WTC11 (cell line): Measurements from ENCODE around the gene DMXL1. TPM values are rescaled to one million over a fixed set of nuclear protein-coding genes. Genes with fewer than 3 reads are reported as not detected.

Source experiments
- ATAC-seq: fragments of 200-7000 bp; cut with Tn5 transposase; 2 replicates; pipeline ENCODE4 v1.10.0; 2021; ENCODE audit warnings: mild to moderate bottlenecking, moderate library complexity
- CTCF ChIA-PET: fragments of 300-600 bp; sonication (Branson Sonifier 250); formaldehyde crosslinking; loops from one replicate; lab custom pipeline; 2021; ENCODE audit warnings: antibody characterized with exemption; lab: Charles Lee
- POLR2A ChIA-PET: fragments of 350-600 bp; sonication (Branson Sonifier 250); formaldehyde crosslinking; loops from one replicate; lab custom pipeline; 2021; ENCODE audit warnings: antibody characterized with exemption; lab: Charles Lee
- DNase-seq: peaks from one replicate; pipeline ENCODE4 v3.0.0; 2021; ENCODE audit warnings: low spot score
- H3K27ac Mint-ChIP-seq: 2 replicates; pipeline ENCODE4 v1.8.0; 2021; ENCODE audit warnings: mixed read lengths
- H3K27me3 Mint-ChIP-seq: 2 replicates; pipeline ENCODE4 v1.8.0; 2021; ENCODE audit warnings: low read depth, mild to moderate bottlenecking, moderate library complexity, mixed read lengths
- H3K36me3 Mint-ChIP-seq: 2 replicates; pipeline ENCODE4 v1.8.0; 2021; ENCODE audit warnings: mixed read lengths
- H3K4me1 Mint-ChIP-seq: 2 replicates; pipeline ENCODE4 v1.8.0; 2022; ENCODE audit warnings: mixed read lengths
- H3K4me3 Mint-ChIP-seq: 2 replicates; pipeline ENCODE4 v1.8.0; 2021; ENCODE audit warnings: mild to moderate bottlenecking, moderate library complexity, mixed read lengths
- H3K9me3 Mint-ChIP-seq: 2 replicates; pipeline ENCODE4 v1.8.0; 2021; ENCODE audit warnings: mixed read lengths
- CBFB ChIP-seq: sonication (generic); formaldehyde crosslinking; IDR thresholded peaks from 2 replicates; pipeline ENCODE4 v1.8.1; 2022; ENCODE audit warnings: mild to moderate bottlenecking, low read depth, missing genetic modification reagents
- ESRRA ChIP-seq: sonication (generic); formaldehyde crosslinking; IDR thresholded peaks from 2 replicates; pipeline ENCODE4 v1.8.1; 2022; ENCODE audit warnings: mild to moderate bottlenecking, missing genetic modification reagents, borderline replicate concordance
- ETV6 ChIP-seq: sonication (generic); formaldehyde crosslinking; IDR thresholded peaks from 2 replicates; pipeline ENCODE4 v1.8.1; 2022; ENCODE audit warnings: mild to moderate bottlenecking, missing genetic modification reagents
- FOXP1 ChIP-seq: sonication (generic); formaldehyde crosslinking; IDR thresholded peaks from 2 replicates; pipeline ENCODE4 v1.8.0; 2022; ENCODE audit warnings: missing genetic modification reagents, mild to moderate bottlenecking, moderate library complexity, borderline replicate concordance
- JUN ChIP-seq: sonication (generic); formaldehyde crosslinking; IDR thresholded peaks from 2 replicates; pipeline ENCODE4 v1.8.0; 2023; ENCODE audit warnings: mild to moderate bottlenecking, missing genetic modification reagents
- MXD4 ChIP-seq: fragments of 250-450 bp; sonication (Bioruptor Pico); IDR thresholded peaks from 2 replicates; pipeline ENCODE4 v1.8.0; 2021; ENCODE audit warnings: mild to moderate bottlenecking, moderate library complexity, borderline replicate concordance
- NFE2L1 ChIP-seq: sonication (generic); formaldehyde crosslinking; IDR thresholded peaks from 2 replicates; pipeline ENCODE4 v1.8.1; 2023; ENCODE audit warnings: missing genetic modification reagents
- OVOL2 ChIP-seq: fragments of 250-450 bp; sonication (Bioruptor Pico); IDR thresholded peaks from 2 replicates; pipeline ENCODE4 v1.9.0; 2021; ENCODE audit warnings: mild to moderate bottlenecking, borderline replicate concordance
- TP53 ChIP-seq: sonication (generic); formaldehyde crosslinking; IDR thresholded peaks from 2 replicates; pipeline ENCODE4 v1.8.1; 2023; ENCODE audit warnings: mild to moderate bottlenecking, missing genetic modification reagents
- ZBTB21 ChIP-seq: sonication (generic); formaldehyde crosslinking; IDR thresholded peaks from 2 replicates; pipeline ENCODE4 v1.8.1; 2023; ENCODE audit warnings: mild to moderate bottlenecking, missing genetic modification reagents, borderline replicate concordance
- ZNF138 ChIP-seq: sonication (generic); formaldehyde crosslinking; conservative IDR thresholded peaks from 2 replicates; pipeline ENCODE4 v1.8.1; 2022; ENCODE audit warnings: mild to moderate bottlenecking, moderate library complexity, missing genetic modification reagents
- ZNF219 ChIP-seq: sonication (generic); formaldehyde crosslinking; IDR thresholded peaks from 2 replicates; pipeline ENCODE4 v1.8.0; 2023; ENCODE audit warnings: missing genetic modification reagents, mild to moderate bottlenecking, borderline replicate concordance
- total RNA-seq: library from RNA; stranded (reverse); gene quantifications from 3 replicates; pipeline ENCODE4 v1.2.3, GENCODE V29; 2021
- TF ChIP-seq, protein P1 (sequence below): sonication (generic); formaldehyde crosslinking; IDR thresholded peaks from 2 replicates; pipeline ENCODE4 v1.8.1; 2023; ENCODE audit warnings: mild to moderate bottlenecking, missing genetic modification reagents, moderate library complexity
- TF ChIP-seq, protein P2 (sequence below): sonication (generic); formaldehyde crosslinking; IDR thresholded peaks from 2 replicates; pipeline ENCODE4 v1.8.1; 2022; ENCODE audit warnings: missing genetic modification reagents, borderline replicate concordance
- TF ChIP-seq, protein P3 (sequence below): sonication (generic); formaldehyde crosslinking; IDR thresholded peaks from 2 replicates; pipeline ENCODE4 v1.8.0; 2022; ENCODE audit warnings: mild to moderate bottlenecking, missing genetic modification reagents
- TF ChIP-seq, protein P4 (sequence below): sonication (generic); formaldehyde crosslinking; IDR thresholded peaks from 2 replicates; pipeline ENCODE4 v1.8.1; 2022; ENCODE audit warnings: mild to moderate bottlenecking, moderate library complexity, missing genetic modification reagents
- TF ChIP-seq, protein P5 (sequence below): sonication (generic); formaldehyde crosslinking; IDR thresholded peaks from 2 replicates; pipeline ENCODE4 v1.8.0; 2022; ENCODE audit warnings: mild to moderate bottlenecking, missing genetic modification reagents
- TF ChIP-seq, protein P6 (sequence below): fragments of 250-450 bp; sonication (Bioruptor Pico); IDR thresholded peaks from 2 replicates; pipeline ENCODE4 v2.1.2; 2022; ENCODE audit warnings: mild to moderate bottlenecking, moderate library complexity
- TF ChIP-seq, protein P7 (sequence below): sonication (generic); formaldehyde crosslinking; IDR thresholded peaks from 2 replicates; pipeline ENCODE4 v1.8.1; 2023; ENCODE audit warnings: mild to moderate bottlenecking, missing genetic modification reagents
- TF ChIP-seq, protein P8 (sequence below): sonication (generic); formaldehyde crosslinking; IDR thresholded peaks from 2 replicates; pipeline ENCODE4 v1.8.0; 2022; ENCODE audit warnings: mild to moderate bottlenecking, missing genetic modification reagents

Gene DMXL1
- total RNA-seq, 1 experiment from 2014 or later, result 43.7 TPM

DNA sequence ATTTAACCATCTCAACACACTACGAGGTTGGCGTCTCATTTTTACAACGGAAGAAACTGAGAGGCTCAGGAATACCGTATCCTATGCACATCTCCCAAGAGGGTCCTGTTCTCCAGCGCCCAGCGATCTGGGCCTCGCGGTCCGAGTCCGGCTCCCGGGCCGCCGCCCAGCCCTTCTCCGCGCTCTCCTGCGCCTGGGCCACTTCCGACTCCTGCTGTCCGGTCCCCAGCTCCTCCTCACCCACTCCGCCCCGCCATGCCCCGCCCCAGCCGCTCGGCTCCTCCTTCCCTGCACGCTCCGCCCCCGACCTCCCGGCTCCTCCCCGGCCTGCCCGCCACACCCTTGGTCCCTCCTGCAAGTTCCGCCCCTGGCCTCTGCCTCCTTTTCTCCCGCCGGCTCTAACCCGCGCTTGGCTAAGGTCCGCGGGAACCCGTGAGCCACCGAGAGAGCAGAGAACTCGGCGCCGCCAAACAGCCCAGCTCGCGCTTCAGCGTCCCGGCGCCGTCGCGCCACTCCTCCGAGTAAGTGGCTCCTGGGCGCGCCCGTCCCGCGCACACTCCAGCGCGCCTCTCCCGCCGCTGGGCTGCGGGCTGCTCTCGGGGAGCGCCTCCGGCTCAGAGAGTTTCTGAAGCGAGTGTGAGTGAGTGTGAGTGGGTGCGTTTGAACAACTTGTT lies 197.6 kb downstream of the DMXL1 start (continued):
- TF ChIP-seq, protein P1, sequence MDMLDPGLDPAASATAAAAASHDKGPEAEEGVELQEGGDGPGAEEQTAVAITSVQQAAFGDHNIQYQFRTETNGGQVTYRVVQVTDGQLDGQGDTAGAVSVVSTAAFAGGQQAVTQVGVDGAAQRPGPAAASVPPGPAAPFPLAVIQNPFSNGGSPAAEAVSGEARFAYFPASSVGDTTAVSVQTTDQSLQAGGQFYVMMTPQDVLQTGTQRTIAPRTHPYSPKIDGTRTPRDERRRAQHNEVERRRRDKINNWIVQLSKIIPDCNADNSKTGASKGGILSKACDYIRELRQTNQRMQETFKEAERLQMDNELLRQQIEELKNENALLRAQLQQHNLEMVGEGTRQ, result no peak
- TF ChIP-seq, protein P2, sequence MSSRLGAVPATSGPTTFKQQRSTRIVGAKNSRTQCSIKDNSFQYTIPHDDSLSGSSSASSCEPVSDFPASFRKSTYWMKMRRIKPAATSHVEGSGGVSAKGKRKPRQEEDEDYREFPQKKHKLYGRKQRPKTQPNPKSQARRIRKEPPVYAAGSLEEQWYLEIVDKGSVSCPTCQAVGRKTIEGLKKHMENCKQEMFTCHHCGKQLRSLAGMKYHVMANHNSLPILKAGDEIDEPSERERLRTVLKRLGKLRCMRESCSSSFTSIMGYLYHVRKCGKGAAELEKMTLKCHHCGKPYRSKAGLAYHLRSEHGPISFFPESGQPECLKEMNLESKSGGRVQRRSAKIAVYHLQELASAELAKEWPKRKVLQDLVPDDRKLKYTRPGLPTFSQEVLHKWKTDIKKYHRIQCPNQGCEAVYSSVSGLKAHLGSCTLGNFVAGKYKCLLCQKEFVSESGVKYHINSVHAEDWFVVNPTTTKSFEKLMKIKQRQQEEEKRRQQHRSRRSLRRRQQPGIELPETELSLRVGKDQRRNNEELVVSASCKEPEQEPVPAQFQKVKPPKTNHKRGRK (CRISPR knock-in tag), result 0 out of 2 replicates have a peak, but pooled peaks have one; percentile 12
- peak; percentile 73; the same call in 1 of the 2 replicates for TF ChIP-seq CBFB (CRISPR knock-in tag)
- TF ChIP-seq NFE2L1, result peak; percentile 66; the same call in 1 of the 2 replicates
- TF ChIP-seq, protein P3, sequence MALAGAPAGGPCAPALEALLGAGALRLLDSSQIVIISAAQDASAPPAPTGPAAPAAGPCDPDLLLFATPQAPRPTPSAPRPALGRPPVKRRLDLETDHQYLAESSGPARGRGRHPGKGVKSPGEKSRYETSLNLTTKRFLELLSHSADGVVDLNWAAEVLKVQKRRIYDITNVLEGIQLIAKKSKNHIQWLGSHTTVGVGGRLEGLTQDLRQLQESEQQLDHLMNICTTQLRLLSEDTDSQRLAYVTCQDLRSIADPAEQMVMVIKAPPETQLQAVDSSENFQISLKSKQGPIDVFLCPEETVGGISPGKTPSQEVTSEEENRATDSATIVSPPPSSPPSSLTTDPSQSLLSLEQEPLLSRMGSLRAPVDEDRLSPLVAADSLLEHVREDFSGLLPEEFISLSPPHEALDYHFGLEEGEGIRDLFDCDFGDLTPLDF (CRISPR knock-in tag), result 0 out of 2 replicates have a peak, but pooled peaks have one; percentile 16
- TF ChIP-seq, protein P4, sequence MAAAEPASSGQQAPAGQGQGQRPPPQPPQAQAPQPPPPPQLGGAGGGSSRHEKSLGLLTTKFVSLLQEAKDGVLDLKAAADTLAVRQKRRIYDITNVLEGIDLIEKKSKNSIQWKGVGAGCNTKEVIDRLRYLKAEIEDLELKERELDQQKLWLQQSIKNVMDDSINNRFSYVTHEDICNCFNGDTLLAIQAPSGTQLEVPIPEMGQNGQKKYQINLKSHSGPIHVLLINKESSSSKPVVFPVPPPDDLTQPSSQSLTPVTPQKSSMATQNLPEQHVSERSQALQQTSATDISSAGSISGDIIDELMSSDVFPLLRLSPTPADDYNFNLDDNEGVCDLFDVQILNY (CRISPR knock-in tag), result peak; percentile 96
- no peak for TF ChIP-seq JUN (CRISPR knock-in tag)
- TF ChIP-seq ZNF138, result peak; percentile 85; the same call in 1 of the 2 replicates
- TF ChIP-seq FOXP1 (CRISPR knock-in tag), result peak; percentile 83
- TF ChIP-seq TP53 (CRISPR knock-in tag), result 0 out of 2 replicates have a peak, but pooled peaks have one; percentile 78
- TF ChIP-seq, protein P5, sequence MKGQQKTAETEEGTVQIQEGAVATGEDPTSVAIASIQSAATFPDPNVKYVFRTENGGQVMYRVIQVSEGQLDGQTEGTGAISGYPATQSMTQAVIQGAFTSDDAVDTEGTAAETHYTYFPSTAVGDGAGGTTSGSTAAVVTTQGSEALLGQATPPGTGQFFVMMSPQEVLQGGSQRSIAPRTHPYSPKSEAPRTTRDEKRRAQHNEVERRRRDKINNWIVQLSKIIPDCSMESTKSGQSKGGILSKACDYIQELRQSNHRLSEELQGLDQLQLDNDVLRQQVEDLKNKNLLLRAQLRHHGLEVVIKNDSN (CRISPR knock-in tag), result peak; percentile 53; the same call in 1 of the 2 replicates
- no peak for TF ChIP-seq MXD4 (CRISPR knock-in tag)
- TF ChIP-seq, protein P6, sequence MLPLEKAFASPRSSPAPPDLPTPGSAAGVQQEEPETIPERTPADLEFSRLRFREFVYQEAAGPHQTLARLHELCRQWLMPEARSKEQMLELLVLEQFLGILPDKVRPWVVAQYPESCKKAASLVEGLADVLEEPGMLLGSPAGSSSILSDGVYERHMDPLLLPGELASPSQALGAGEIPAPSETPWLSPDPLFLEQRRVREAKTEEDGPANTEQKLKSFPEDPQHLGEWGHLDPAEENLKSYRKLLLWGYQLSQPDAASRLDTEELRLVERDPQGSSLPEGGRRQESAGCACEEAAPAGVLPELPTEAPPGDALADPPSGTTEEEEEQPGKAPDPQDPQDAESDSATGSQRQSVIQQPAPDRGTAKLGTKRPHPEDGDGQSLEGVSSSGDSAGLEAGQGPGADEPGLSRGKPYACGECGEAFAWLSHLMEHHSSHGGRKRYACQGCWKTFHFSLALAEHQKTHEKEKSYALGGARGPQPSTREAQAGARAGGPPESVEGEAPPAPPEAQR (CRISPR knock-in tag), result no peak
- no peak; the same call in none of the 2 replicates for TF ChIP-seq ZBTB21 (CRISPR knock-in tag)
- no peak for TF ChIP-seq OVOL2 (CRISPR knock-in tag)

DNA sequence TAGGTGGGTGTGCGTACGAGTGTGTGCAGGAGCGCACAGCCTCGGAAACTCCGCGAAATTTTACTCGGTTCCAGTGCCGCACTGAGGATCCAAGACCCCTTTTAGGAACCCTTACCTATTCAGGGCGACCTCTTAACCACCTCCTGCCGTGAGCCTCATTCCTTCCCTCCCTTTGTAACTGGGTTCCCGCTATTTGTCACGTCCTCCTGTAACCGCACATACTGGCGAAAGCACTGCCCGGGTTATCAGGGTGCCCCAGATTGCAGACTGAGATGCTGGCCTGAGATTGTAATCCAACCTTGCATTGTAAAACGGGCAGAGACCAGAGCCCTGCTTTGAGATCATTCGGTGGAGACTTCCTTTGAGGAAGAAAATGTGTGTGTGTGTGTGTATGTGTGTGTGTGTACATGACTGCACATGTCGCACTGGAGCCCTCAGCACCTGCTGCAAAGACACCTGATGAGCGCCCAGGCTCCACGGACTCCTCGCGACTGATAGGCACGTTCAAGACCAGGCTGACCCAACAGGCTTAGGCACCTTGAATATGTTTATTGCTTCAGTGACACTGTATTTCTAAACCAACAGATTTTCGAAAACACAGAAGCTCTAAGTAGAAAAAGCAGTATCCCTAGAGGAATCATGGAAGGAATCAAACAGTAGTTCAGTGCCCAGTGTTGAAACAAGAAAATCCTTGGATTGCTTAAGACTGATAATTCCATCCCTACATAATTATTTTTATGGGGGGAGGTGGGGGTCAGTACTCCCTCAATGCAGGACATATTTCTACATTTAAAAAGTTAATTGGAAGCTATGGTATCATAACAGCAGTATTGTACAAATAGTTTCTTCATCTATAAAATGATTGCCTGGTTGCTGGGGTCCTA lies 198.4 kb downstream of the DMXL1 start:
- peaks cover 40% of the 10 kb centered on the region for H3K4me1 Mint-ChIP-seq
- H3K4me3 Mint-ChIP-seq, result peak overlapping the region; percentile 96
- ChIA-PET CTCF (interaction anchor here (1.0 to 2.5 kb wide), 4 partner anchors 13 to 616 kb away, joined by 4 to 26 read pairs (median 8); no protein-coding TSS in a partner anchor), POLR2A (interaction anchor here (0.5 to 1.6 kb wide), 5 partner anchors 20 to 946 kb away, joined by 3 to 7 read pairs (median 4); partner anchors contain the start of genes DMXL1 and TNFAIP8)
- H3K36me3 Mint-ChIP-seq, result no peaks in the 10 kb centered on the region
- H3K9me3 Mint-ChIP-seq, result no peaks in the 10 kb centered on the region
- DNase-seq (peak; percentile 35), ATAC-seq (peak; percentile 4)
- peaks cover 23% of the 10 kb centered on the region for H3K27me3 Mint-ChIP-seq
- no peak overlapping the region for H3K27ac Mint-ChIP-seq
- TF ChIP-seq ESRRA (CRISPR knock-in tag) (no peak), ETV6 (CRISPR knock-in tag) (0 out of 2 replicates have a peak, but pooled peaks have one; percentile 14), ZNF219 (0 out of 2 replicates have a peak, but pooled peaks have one; percentile 53)
- TF ChIP-seq, protein P7, sequence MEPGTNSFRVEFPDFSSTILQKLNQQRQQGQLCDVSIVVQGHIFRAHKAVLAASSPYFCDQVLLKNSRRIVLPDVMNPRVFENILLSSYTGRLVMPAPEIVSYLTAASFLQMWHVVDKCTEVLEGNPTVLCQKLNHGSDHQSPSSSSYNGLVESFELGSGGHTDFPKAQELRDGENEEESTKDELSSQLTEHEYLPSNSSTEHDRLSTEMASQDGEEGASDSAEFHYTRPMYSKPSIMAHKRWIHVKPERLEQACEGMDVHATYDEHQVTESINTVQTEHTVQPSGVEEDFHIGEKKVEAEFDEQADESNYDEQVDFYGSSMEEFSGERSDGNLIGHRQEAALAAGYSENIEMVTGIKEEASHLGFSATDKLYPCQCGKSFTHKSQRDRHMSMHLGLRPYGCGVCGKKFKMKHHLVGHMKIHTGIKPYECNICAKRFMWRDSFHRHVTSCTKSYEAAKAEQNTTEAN, result 0 out of 2 replicates have a peak, but pooled peaks have one; percentile 21
- TF ChIP-seq, protein P8, sequence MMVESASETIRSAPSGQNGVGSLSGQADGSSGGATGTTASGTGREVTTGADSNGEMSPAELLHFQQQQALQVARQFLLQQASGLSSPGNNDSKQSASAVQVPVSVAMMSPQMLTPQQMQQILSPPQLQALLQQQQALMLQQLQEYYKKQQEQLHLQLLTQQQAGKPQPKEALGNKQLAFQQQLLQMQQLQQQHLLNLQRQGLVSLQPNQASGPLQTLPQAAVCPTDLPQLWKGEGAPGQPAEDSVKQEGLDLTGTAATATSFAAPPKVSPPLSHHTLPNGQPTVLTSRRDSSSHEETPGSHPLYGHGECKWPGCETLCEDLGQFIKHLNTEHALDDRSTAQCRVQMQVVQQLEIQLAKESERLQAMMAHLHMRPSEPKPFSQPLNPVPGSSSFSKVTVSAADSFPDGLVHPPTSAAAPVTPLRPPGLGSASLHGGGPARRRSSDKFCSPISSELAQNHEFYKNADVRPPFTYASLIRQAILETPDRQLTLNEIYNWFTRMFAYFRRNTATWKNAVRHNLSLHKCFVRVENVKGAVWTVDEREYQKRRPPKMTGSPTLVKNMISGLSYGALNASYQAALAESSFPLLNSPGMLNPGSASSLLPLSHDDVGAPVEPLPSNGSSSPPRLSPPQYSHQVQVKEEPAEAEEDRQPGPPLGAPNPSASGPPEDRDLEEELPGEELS (CRISPR knock-in tag), result no peak
